Endometrium (tissue), 2 donors: Measurements from ENCODE around the gene CYLD.
A peak's percentile ranks its signal among the peaks of the same experiment; 100 is the strongest.

Experiments
- FAIRE-seq: peaks from 2 replicates; lab custom pipeline; 2012; peaks lifted over from hg19 to GRCh38; lab: Jason Lieb, UNC
- donor health status: control.
- donor health status: control.

The CYLD gene

GRCh38 chr16:50740736-50741135 is 1.1 kb upstream of the CYLD start:
- FAIRE-seq, result no peak

GRCh38 chr16:50741225-50741780 is 583 bp upstream of the CYLD start:
- FAIRE-seq, result no peak

GRCh38 chr16:50742576-50743200 is 802 bp downstream of the CYLD start:
- FAIRE-seq, result no peak

GRCh38 chr16:50743581-50744225 is 1.8 kb downstream of the CYLD start:
- peak; percentile 23 for FAIRE-seq

GRCh38 chr16:50744881-50745280 is 3.0 kb downstream of the CYLD start:
- no peak for FAIRE-seq

DNA sequence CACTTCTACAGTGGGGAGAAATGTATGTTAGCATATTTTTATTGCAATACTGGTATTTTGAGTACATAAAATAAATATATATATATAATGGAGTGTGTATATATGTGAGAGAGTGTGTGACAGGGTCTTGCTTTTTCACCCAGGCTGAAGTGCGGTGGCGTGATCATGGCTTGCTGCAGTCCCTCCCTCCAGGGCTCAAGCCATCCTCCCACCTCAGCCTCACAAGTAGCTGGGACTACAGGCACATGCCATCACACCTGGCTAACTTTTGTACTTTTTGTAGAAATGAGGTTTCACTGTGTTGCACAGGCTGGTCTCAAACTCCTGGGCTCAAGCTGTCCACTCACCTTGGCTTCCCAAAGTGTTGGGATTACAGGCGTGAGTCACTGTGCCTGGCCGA is 4.1 kb downstream of the CYLD start:
- no peak for FAIRE-seq

- no peak for FAIRE-seq
Observed at GRCh38 chr16:50747207-50747956, 5.5 kb downstream of the CYLD start.

DNA sequence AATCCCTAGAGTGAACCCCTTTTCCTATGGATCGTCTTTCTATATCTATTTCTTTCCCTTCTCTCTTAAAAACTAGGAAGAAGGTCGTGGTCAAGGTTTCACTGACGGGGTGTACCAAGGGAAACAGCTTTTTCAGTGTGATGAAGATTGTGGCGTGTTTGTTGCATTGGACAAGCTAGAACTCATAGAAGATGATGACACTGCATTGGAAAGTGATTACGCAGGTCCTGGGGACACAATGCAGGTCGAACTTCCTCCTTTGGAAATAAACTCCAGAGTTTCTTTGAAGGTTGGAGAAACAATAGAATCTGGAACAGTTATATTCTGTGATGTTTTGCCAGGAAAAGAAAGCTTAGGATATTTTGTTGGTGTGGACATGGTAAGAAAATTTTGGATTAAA is 9.6 kb downstream of the CYLD start:
- FAIRE-seq, result no peak

- no peak for FAIRE-seq
Observed at GRCh38 chr16:50752471-50753235, 10.8 kb downstream of the CYLD start.

DNA sequence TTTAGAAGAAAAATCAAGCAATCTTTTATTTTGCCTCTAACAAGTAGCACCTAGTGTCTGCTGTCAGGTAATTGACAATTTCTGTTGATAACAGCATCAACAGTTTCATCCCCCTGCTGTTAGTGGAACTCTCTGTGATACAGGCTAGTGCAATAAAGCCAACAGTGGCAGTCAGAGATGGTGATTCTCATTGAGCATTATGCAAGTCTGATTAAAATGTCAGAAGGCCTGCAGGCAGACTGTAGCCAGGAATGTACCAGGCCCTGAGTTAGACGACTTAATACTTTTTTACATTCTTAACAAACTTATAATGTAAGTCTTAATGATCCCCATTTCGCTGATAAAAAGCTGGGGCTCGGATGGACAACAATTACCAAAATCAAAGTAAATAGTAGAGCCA is 14.6 kb downstream of the CYLD start:
- no peak for FAIRE-seq

DNA sequence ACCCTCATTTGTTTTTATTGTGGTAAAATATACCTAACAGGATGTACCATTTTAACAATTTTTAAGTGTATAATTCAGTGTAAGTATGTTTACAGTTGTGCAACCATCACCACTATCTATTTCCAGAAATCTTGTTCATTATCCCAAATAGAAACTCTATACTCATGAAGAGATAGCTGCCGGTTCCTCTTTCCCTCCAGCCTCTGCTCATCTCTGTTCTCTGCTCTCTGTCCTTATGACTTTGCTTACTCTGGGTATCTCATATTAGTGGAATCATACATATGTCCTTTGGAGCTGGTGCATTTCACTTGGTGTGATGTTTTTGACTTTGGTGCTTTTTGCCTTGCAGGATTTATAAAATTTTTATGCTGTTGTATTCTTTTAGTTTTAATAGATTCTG is 19.4 kb downstream of the CYLD start:
- FAIRE-seq, result no peak

DNA sequence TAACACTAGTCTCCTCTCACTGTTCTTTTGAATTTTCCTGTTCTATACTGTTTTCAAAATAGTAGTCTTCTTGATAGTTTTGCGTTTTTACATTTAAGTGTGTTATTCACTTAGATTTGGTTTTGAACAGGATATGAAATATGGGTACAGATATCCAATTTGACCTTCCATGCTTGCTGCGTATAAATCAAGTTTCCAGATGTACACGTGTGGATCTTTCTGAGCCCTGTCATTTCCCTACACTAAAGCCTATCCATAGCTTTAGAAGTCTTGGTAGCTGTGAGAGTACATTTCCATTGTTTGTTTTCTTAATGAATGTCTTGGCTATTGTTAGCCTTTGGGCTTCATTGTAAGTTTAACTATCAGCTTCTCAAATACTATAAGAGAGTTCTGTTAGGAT is 20.4 kb downstream of the CYLD start:
- no peak for FAIRE-seq

GRCh38 chr16:50763211-50763610 is 21.3 kb downstream of the CYLD start:
- no peak for FAIRE-seq

GRCh38 chr16:50765260-50765659 is 23.4 kb downstream of the CYLD start:
- FAIRE-seq, result no peak

GRCh38 chr16:50765861-50766260 is 24.0 kb downstream of the CYLD start:
- FAIRE-seq, result no peak

GRCh38 chr16:50767197-50767596 is 25.3 kb downstream of the CYLD start:
- FAIRE-seq, result no peak

- FAIRE-seq, result no peak
Observed at GRCh38 chr16:50771366-50771765, 29.5 kb downstream of the CYLD start.

- no peak for FAIRE-seq
Observed at GRCh38 chr16:50774405-50774804, 32.5 kb downstream of the CYLD start.

DNA sequence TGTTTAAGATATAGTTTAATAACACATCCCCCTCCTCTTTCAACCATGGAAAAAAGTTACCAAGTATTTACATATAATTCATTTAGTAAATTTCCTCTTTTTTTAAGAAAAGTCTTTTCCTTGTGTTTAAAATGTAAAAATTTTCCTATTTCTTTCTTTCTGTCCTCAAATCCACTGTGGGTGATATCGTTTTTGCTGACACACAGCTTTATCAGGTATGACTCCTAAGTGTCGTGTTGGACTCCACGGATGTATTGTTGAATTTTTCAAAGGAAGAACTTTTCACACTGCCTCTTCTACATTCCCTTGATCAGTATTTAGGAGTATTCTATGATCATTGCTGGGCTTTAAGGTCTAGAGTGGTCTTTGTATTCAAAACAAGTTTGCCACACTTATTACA is 33.1 kb downstream of the CYLD start:
- FAIRE-seq, result peak; percentile 23

GRCh38 chr16:50776037-50776436 is 34.2 kb downstream of the CYLD start:
- no peak for FAIRE-seq

DNA sequence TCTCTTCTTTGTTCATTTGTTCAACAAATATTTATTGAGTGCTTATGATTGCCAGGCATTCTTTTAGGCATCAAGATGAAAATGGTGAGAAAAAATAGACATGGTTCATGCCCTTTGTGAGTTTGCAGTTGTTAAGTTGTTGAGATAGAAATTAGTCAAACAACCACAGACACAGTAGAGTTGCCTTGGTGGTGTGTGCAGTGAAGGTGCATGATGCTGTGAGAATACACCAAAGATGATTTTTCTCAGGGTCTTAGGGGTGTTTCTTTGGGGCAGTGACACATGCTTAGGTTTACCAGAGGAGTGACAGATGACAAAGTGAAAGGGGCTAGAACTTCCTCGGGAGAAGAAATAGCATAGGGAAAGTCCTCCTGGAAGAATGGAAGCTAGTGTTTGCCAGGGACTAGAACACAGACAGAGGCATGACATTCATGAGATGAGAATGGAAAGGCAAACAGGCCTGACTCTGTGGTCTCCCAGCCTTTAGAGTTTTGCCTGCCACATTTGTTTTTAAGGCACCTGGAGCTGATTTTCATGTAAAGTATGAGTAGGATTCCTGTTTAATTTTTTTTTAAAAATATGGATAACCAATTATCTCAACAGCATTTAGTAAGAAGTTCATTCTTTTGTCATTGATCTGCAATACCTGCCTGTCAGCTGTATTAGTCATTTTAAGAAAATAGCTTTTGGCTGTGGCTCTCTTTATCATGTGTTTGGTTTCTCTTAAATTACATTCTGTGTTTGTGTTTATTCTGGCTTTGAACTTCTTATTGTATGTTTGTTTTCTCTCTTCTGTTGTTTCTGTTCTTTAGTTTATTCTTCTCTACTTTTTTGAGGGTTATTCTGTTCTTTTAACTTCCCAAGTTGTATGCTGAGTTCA is 36.6 kb downstream of the CYLD start:
- no peak for FAIRE-seq
